NOMO-1 (cell line): ENCODE results near the gene ERVK3-1.
A peak's percentile ranks its signal among the peaks of the same experiment; 100 is the strongest.

Experiments used
- DNase-seq, 2 experiments: peaks; one replicate each; lab custom pipeline; 2025; ENCODE audit not compliant: unreplicated experiment in 2 of 2; lab: John Stamatoyannopoulos, UW

The ERVK3-1 gene

GRCh38 chr19:58357481-58358145 lies 52.4 kb downstream of the ERVK3-1 start:
- no peak for DNase-seq

GRCh38 chr19:58361900-58362271 lies 56.7 kb downstream of the ERVK3-1 start:
- DNase-seq, result peak in 1 of 2 experiments; percentile 50

- peak; percentile 93 to 96 for DNase-seq
These were observed 57.3 kb downstream of the ERVK3-1 start, which contains the start of gene ZNF497 for GRCh38 chr19:58362272-58362994. ZNF497 (minus strand) TSS chr19:58362751; CDS start chr19:58357635, 5,116 bp downstream.

GRCh38 chr19:58364146-58364545 lies 59.0 kb downstream of the ERVK3-1 start:
- DNase-seq, result peak; percentile 90 to 95
